ENCODE data around the gene EIF1AD.

EIF1AD gene

DNA sequence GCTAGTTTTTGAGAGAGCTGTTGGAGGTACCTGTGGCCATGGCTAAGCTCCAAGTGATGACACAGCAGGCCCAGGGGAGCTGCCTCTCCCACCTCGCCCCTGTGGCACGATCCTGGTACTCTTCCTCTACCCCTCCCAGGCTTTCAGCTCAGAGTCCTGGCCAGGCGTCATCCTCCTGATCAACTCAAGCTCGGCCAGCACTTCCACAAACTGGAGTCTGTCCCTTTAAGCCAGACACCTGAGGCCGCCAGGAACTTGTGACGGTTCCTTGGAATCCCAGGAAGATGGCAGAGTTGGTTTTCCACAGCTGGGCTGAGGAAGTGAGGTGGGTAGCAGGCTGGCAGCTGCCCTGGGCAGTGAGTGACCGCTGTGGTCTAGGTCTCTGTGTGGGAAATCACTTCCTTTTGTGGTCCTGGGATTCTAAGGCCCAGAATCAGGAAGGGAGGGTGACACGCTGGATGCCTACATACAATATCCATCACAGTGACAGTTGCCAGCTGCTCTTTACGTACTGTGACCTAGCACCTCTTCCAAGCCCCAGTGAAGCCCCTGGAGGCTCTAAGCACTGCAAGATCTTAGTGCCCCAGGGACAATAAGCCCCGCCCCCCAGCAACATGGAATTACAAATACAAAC, 6.6 kb upstream of the EIF1AD start:
- ATAC-seq, result peak; percentile 6
- TF ChIP-seq RARB (CRISPR knock-in tag; IDR thresholded peaks at IDR 0.05) (no peak), PPARA (CRISPR knock-in tag; IDR thresholded peaks at IDR 0.05; ENCODE audit: borderline replicate concordance) (no peak), GLIS3 (CRISPR knock-in tag; IDR thresholded peaks at IDR 0.05) (no peak), TOX (CRISPR knock-in tag; IDR thresholded peaks at IDR 0.05; ENCODE audit: borderline replicate concordance) (no peak), BACH2 (CRISPR knock-in tag; IDR thresholded peaks at IDR 0.05; ENCODE audit: borderline replicate concordance) (no peak), ZC3H10 (CRISPR knock-in tag; IDR thresholded peaks at IDR 0.05) (no peak)
- TF ChIP-seq, protein P1, sequence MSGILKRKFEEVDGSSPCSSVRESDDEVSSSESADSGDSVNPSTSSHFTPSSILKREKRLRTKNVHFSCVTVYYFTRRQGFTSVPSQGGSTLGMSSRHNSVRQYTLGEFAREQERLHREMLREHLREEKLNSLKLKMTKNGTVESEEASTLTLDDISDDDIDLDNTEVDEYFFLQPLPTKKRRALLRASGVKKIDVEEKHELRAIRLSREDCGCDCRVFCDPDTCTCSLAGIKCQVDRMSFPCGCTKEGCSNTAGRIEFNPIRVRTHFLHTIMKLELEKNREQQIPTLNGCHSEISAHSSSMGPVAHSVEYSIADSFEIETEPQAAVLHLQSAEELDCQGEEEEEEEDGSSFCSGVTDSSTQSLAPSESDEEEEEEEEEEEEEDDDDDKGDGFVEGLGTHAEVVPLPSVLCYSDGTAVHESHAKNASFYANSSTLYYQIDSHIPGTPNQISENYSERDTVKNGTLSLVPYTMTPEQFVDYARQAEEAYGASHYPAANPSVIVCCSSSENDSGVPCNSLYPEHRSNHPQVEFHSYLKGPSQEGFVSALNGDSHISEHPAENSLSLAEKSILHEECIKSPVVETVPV (CRISPR knock-in tag; IDR thresholded peaks at IDR 0.05), result no peak

DNA sequence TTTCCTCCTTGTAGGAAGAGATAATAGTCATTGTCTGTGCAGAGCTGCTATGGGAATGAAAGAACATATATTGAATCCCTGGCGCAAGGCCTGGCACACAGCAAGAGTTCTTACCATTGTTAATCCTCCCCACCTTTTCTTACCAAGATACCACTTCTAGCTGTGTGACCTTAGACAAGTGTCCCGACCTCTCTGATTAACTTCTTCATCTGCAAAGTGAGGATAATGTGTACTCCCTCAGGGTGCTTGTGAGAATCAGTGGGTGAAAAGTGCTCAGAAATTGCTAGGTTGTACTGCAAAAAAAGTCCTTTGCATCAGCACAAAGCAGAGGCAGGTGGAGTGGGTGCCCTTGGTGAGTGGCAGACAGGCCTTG, 6.1 kb upstream of the EIF1AD start:
- no peak for ATAC-seq
- no peak for TF ChIP-seq ZC3H10 (CRISPR knock-in tag; IDR thresholded peaks at IDR 0.05)
- TF ChIP-seq, protein P2, sequence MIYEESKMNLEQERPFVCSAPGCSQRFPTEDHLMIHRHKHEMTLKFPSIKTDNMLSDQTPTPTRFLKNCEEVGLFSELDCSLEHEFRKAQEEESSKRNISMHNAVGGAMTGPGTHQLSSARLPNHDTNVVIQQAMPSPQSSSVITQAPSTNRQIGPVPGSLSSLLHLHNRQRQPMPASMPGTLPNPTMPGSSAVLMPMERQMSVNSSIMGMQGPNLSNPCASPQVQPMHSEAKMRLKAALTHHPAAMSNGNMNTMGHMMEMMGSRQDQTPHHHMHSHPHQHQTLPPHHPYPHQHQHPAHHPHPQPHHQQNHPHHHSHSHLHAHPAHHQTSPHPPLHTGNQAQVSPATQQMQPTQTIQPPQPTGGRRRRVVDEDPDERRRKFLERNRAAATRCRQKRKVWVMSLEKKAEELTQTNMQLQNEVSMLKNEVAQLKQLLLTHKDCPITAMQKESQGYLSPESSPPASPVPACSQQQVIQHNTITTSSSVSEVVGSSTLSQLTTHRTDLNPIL (CRISPR knock-in tag; IDR thresholded peaks at IDR 0.05; ENCODE audit: low read depth), result no peak
- TF ChIP-seq ISL1 (CRISPR knock-in tag; IDR thresholded peaks at IDR 0.05), result no peak
- no peak for TF ChIP-seq PPARA (CRISPR knock-in tag; IDR thresholded peaks at IDR 0.05; ENCODE audit: borderline replicate concordance)
- no peak for TF ChIP-seq POU6F1 (CRISPR knock-in tag; IDR thresholded peaks at IDR 0.05; ENCODE audit: borderline replicate concordance, low read depth)
- no peak for TF ChIP-seq TCF4 (CRISPR knock-in tag; IDR thresholded peaks at IDR 0.05; ENCODE audit: borderline replicate concordance)
- TF ChIP-seq SNAI2 (CRISPR knock-in tag; IDR thresholded peaks at IDR 0.05), result no peak
- no peak for TF ChIP-seq ZFP30 (CRISPR knock-in tag; IDR thresholded peaks at IDR 0.05)
- TF ChIP-seq ZNF8 (CRISPR knock-in tag; IDR thresholded peaks at IDR 0.05), result no peak
- TF ChIP-seq ESRRG (CRISPR knock-in tag; IDR thresholded peaks at IDR 0.05), result no peak
- no peak for TF ChIP-seq ZNF565 (CRISPR knock-in tag; conservative IDR thresholded peaks at IDR 0.05; ENCODE audit: low read depth)
- TF ChIP-seq RARB (CRISPR knock-in tag; IDR thresholded peaks at IDR 0.05), result no peak
- TF ChIP-seq ARNTL (CRISPR knock-in tag; IDR thresholded peaks at IDR 0.05; ENCODE audit: borderline replicate concordance, low read depth), result no peak
- no peak for TF ChIP-seq TSHZ2 (CRISPR knock-in tag; IDR thresholded peaks at IDR 0.05)
- no peak for TF ChIP-seq ZNF70 (CRISPR knock-in tag; IDR thresholded peaks at IDR 0.05)

- TF ChIP-seq SNAI2 (CRISPR knock-in tag; IDR thresholded peaks at IDR 0.05) (no peak), ARNTL (CRISPR knock-in tag; IDR thresholded peaks at IDR 0.05; ENCODE audit: borderline replicate concordance, low read depth) (no peak), ZNF8 (CRISPR knock-in tag; IDR thresholded peaks at IDR 0.05) (no peak), ISL1 (CRISPR knock-in tag; IDR thresholded peaks at IDR 0.05) (no peak), ZNF70 (CRISPR knock-in tag; IDR thresholded peaks at IDR 0.05) (no peak), TCF4 (CRISPR knock-in tag; IDR thresholded peaks at IDR 0.05; ENCODE audit: borderline replicate concordance) (no peak), ZC3H10 (CRISPR knock-in tag; IDR thresholded peaks at IDR 0.05) (no peak)
- ATAC-seq, result no peak; the same call in 2 of the 3 replicates
Measured at GRCh38 chr11:66007201-66007634, 5.3 kb upstream of the EIF1AD start.

DNA sequence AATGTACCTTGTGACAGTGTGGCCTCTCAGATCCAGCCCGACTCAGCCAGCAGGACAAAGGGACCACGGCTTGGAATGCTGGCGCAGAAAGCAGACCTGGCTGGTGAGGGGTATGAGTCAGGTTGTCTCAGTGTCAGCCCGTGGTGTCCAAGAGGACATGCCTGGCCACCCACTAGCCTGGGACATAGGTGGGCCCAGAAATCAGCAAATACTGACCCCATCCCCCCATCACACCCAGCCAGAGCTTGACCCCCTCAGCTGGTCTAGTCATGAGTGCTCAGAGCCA, 4.9 kb upstream of the EIF1AD start:
- no peak for ATAC-seq
- TF ChIP-seq ZFP30 (CRISPR knock-in tag; IDR thresholded peaks at IDR 0.05), result no peak
- no peak for TF ChIP-seq ZNF565 (CRISPR knock-in tag; conservative IDR thresholded peaks at IDR 0.05; ENCODE audit: low read depth)
- TF ChIP-seq GLIS3 (CRISPR knock-in tag; IDR thresholded peaks at IDR 0.05), result no peak
- TF ChIP-seq ESRRG (CRISPR knock-in tag; IDR thresholded peaks at IDR 0.05), result no peak
- no peak for TF ChIP-seq TOX (CRISPR knock-in tag; IDR thresholded peaks at IDR 0.05; ENCODE audit: borderline replicate concordance)
- no peak for TF ChIP-seq RARB (CRISPR knock-in tag; IDR thresholded peaks at IDR 0.05)
- TF ChIP-seq TCF4 (CRISPR knock-in tag; IDR thresholded peaks at IDR 0.05; ENCODE audit: borderline replicate concordance), result no peak
- TF ChIP-seq CSDC2 (CRISPR knock-in tag; IDR thresholded peaks at IDR 0.05), result no peak
- no peak for TF ChIP-seq TSHZ2 (CRISPR knock-in tag; IDR thresholded peaks at IDR 0.05)
- no peak for TF ChIP-seq SNAI2 (CRISPR knock-in tag; IDR thresholded peaks at IDR 0.05)
- no peak for TF ChIP-seq OSR1 (CRISPR knock-in tag; IDR thresholded peaks at IDR 0.05)
- no peak for TF ChIP-seq PPARA (CRISPR knock-in tag; IDR thresholded peaks at IDR 0.05; ENCODE audit: borderline replicate concordance)
- TF ChIP-seq, protein P3, sequence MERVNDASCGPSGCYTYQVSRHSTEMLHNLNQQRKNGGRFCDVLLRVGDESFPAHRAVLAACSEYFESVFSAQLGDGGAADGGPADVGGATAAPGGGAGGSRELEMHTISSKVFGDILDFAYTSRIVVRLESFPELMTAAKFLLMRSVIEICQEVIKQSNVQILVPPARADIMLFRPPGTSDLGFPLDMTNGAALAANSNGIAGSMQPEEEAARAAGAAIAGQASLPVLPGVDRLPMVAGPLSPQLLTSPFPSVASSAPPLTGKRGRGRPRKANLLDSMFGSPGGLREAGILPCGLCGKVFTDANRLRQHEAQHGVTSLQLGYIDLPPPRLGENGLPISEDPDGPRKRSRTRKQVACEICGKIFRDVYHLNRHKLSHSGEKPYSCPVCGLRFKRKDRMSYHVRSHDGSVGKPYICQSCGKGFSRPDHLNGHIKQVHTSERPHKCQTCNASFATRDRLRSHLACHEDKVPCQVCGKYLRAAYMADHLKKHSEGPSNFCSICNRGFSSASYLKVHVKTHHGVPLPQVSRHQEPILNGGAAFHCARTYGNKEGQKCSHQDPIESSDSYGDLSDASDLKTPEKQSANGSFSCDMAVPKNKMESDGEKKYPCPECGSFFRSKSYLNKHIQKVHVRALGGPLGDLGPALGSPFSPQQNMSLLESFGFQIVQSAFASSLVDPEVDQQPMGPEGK (CRISPR knock-in tag; IDR thresholded peaks at IDR 0.05; ENCODE audit: borderline replicate concordance), result no peak
- TF ChIP-seq ZNF8 (CRISPR knock-in tag; IDR thresholded peaks at IDR 0.05), result no peak
- no peak for TF ChIP-seq ZC3H10 (CRISPR knock-in tag; IDR thresholded peaks at IDR 0.05)
- TF ChIP-seq ARNTL (CRISPR knock-in tag; IDR thresholded peaks at IDR 0.05; ENCODE audit: borderline replicate concordance, low read depth), result no peak

Measured in SK-N-SH treated with all-trans-retinoic acid at 6 μM for 48 hours (cell line).